ENCODE measurements around the gene GPSM1. TPM values are rescaled to one million over a fixed set of nuclear protein-coding genes. Genes with fewer than 3 reads are reported as not detected.
A peak's percentile ranks its signal among the peaks of the same experiment; 100 is the strongest.

GPSM1 gene
- total and polyA plus RNA-seq, 9 of the 15 experiments (the other 6 are each of a cell fraction or from before 2014, with no cell fraction given): 0.04 to 14.2 (median 3.1) TPM

DNA sequence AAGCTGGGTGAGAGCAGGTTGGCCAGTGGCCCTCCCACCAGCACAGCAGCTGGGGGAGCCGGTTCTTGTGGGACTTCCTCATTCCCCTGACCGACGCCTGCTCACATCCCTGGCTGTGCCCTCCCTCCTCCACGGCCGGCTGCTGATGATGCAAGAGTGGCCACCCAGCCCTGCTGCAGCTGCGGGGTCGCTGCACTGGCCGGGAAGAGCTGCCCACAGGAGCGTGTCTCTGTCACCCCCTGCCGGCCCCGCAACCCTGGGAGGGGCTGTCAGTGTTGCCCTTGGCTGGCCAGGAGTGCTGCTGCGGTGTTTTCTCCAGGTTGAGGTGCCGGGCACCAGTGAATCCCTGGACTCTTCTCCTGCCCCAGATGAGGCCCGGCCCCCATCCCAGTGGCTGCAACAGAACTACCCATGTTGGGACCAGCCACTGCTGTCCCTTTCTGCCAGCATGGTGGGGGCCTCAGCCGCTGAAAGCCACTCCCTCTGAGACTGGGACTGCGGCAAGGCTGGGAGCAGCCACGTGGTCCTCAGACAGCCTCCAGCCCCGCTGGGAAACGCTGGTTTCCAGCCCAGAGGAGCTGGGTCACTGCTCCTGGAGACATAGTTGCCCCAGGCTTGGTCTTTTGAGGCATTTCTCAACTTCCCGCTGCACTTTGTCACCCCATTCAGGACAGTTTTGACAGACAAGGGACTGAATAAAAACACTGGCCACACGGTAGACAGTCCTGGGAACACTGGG is 45.4 kb downstream of the GPSM1 start (continued):
- TF ChIP-seq ZBTB7A (IDR thresholded peaks at IDR 0.05; ENCODE audit: borderline replicate concordance, control insufficient read depth, low read depth, low read length) (peak; percentile 84; the same call in 1 of the 2 replicates), MTA1 (IDR thresholded peaks at IDR 0.05; ENCODE audit: borderline replicate concordance) (peak; percentile 38; the same call in 1 of the 2 replicates), KAT2B (IDR thresholded peaks at IDR 0.05; ENCODE audit: low read depth, low read length) (no peak), ZNF23 (CRISPR knock-in tag; IDR thresholded peaks at IDR 0.05) (no peak), BRD4 (IDR thresholded peaks at IDR 0.05) (no peak), U2AF1 (optimal IDR thresholded peaks at IDR 0.05; ENCODE audit: low read depth, low read length) (no peak)
- TF ChIP-seq, protein P1, sequence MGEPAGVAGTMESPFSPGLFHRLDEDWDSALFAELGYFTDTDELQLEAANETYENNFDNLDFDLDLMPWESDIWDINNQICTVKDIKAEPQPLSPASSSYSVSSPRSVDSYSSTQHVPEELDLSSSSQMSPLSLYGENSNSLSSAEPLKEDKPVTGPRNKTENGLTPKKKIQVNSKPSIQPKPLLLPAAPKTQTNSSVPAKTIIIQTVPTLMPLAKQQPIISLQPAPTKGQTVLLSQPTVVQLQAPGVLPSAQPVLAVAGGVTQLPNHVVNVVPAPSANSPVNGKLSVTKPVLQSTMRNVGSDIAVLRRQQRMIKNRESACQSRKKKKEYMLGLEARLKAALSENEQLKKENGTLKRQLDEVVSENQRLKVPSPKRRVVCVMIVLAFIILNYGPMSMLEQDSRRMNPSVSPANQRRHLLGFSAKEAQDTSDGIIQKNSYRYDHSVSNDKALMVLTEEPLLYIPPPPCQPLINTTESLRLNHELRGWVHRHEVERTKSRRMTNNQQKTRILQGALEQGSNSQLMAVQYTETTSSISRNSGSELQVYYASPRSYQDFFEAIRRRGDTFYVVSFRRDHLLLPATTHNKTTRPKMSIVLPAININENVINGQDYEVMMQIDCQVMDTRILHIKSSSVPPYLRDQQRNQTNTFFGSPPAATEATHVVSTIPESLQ (CRISPR knock-in tag; IDR thresholded peaks at IDR 0.05): peak; percentile 44; the same call in 1 of the 2 replicates

Measured in K562 (cell line).